Choroid plexus epithelial cell (primary cell): Measurements from ENCODE around the gene CORO7.

Experiments
- DNase-seq: peaks from one replicate; pipeline ENCODE4 v3.0.0-alpha.2; 2010; ENCODE audit warnings: low read depth
- H3K4me3 ChIP-seq: 2 replicates; pipeline ENCODE4 v1.5.1; 2011; ENCODE audit warnings: low read depth, mild to moderate bottlenecking, control low read depth, low read length, moderate library complexity
- TF ChIP-seq, protein P1 (sequence below): conservative IDR thresholded peaks from 2 replicates; pipeline ENCODE4 v1.5.1; 2011; ENCODE audit warnings: low read depth, mild to moderate bottlenecking, control low read depth, inconsistent platforms, low read length, moderate library complexity

CORO7 gene

DNA sequence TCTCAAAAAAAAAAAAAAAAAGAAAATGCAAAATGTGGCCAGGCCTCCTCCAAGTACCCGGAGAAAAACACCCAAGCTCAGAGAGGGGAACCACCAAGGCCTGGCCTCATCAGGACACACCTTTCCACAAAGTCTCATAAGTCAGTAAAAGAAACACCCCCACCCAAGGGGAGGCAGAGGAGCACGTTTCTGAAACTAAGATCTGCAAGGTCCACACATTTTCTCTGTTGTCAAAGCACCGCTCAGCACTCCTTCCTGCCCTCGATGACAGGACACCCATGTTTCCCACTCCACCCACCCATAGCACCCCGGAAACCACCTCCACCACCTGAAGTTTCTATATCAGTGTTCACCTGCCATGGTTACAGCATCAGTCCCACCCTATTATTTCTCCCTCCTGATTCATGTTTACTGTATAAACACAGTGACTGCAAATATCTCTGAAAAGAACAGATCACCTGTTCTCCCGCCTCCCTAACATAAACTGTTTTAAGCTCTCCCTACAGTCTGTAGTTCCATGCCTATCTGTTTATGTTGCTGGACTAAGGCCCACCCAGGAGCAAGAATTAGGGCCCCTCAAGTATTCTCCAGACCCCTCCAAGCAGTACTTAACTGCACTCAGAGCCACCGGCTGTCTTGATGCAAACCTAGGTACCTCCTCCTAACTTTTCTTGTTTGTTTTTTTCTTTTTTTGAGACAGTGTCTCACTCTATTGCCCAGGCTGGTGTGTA is 2.0 kb downstream of the CORO7 start:
- TF ChIP-seq, protein P1, sequence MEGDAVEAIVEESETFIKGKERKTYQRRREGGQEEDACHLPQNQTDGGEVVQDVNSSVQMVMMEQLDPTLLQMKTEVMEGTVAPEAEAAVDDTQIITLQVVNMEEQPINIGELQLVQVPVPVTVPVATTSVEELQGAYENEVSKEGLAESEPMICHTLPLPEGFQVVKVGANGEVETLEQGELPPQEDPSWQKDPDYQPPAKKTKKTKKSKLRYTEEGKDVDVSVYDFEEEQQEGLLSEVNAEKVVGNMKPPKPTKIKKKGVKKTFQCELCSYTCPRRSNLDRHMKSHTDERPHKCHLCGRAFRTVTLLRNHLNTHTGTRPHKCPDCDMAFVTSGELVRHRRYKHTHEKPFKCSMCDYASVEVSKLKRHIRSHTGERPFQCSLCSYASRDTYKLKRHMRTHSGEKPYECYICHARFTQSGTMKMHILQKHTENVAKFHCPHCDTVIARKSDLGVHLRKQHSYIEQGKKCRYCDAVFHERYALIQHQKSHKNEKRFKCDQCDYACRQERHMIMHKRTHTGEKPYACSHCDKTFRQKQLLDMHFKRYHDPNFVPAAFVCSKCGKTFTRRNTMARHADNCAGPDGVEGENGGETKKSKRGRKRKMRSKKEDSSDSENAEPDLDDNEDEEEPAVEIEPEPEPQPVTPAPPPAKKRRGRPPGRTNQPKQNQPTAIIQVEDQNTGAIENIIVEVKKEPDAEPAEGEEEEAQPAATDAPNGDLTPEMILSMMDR: no peak
- DNase-seq: no peak
- H3K4me3 ChIP-seq: no peak overlapping the region

DNA sequence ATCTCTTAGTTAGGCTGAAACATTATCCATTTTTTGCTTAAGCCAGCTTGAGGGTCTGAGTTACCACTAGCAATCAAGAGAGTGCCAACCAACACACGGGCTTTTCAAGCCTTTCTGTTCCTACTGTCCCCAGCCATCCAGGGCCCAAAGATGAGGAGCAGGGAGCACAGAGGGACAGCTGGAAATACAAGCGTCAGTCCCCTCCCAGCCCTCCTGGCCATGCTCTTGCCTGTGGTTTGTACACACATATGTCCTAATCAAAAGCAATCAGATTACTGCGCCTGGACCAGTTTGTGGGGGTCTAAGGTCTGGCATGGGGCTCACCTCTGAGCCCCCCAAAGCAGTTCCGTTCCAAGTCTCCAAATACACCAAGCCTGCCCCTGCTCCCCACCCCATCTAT is 3.5 kb downstream of the CORO7 start:
- TF ChIP-seq, protein P1: no peak
- no peak overlapping the region for H3K4me3 ChIP-seq
- DNase-seq: no peak

DNA sequence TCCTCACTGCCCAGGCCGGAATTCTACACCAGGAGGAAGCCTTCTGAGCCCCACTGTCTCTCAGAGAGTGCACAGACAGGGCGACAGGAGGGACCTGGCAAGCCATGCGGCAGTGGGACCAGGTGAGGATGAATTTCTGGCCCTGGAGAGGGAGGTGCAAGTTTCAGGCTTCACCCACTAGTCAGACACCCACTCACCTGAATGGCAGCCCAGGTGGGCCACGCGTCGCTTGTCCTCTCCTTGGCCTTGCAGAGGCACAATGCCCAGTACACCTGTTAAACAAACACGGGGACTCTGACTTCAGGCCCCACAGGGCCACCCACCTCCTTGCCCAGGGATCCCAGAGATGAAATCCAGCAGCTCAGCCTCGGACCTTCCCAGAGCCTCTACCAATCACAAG is 4.2 kb downstream of the CORO7 start:
- DNase-seq: no peak
- no peak overlapping the region for H3K4me3 ChIP-seq
- TF ChIP-seq, protein P1: no peak

DNA sequence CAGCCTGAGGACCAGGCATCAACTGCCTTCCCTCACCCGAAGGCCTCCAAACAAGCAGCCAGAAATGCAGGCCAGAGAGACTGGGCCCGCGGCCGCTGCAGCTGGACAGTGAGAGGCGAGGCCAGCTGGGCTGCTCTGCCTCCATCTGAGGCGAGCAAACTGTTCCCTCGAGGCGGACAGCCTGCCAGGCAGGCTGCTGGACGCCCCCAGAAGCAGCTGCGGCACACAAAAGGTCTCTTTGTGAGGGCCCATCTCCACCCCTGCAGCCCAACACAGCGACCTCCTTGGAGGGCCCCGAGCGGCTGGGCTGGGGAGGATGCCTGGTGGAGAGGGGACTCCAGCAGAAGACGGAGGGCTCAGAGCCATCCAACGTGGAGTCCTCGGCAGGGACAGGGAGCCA is 4.7 kb downstream of the CORO7 start:
- TF ChIP-seq, protein P1: no peak
- DNase-seq: peak; percentile 37
- no peak overlapping the region for H3K4me3 ChIP-seq

DNA sequence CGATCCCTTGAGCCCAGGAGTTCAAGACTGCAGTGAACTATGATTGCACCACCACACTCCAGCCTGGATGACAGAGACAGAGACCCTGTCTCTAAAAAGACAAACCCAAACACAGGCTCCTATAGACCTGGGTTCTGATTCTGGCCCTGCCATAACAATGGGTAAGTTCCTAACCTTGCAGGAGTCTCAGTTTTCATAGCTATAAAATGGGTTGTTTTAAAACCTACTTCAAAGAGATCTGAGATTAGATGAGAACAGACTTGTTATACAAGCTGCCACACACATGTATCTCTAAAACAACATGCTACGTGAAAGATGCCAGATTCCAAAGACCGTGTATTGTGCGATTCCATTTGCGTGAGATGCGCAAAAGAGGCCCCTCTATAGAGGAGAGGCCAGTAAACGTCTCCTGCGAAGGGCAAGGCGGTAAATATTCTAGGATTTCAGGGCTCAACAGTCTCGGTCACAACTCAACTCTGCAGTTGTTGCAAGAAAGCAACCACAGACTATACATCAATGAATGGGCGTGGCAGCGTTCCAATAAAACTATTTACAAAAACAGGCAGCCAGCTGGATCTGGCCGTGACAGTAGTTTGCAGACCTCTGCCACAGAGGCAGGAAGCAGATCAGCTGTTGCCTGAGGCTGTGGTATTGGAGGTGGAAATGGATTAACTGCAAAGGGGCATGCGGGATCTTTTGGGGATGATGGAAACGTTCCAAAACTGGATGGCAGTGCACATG is 5.9 kb downstream of the CORO7 start:
- TF ChIP-seq, protein P1: no peak
- DNase-seq: peak; percentile 96
- H3K4me3 ChIP-seq: no peak overlapping the region

DNA sequence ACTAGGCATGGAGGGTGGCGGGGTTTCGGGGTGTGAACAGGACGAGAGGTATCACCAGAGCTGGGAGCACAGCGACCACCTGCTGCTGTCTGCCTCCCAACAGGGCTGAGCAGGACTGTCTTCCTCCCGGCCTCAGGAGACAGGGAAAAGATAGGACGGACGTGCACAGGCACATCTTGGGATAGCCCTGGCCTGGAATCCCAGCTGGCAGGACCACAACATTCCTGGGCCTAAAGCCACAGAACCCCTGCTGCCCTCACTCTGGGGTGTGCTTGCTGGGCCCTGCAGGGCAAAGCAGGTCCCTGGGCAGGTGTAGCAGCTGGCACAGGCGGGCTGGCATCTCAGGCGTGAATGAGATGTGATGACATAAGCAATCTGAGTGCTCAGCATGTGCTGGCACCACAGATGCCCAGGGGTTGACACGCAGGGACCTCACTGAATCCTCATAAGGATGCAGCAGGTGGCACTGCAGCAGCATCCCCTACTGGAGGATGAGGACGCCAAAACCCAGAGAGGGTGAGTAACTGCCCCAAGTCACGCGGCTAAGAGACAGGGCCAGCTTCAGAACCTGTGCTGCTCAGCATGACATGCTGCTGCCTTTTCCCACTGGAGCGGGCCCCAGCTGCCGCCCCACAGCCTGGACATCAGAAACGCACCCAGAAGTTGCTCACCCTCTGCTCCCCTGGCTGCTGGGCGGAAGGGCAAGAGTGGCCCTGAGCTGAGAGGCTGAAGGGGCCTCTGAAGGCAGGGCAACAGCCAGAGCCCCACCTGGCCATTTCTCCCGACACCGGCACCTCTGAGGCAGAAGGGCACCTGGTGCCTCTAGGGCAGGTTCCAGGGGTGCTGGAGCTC is 7.1 kb downstream of the CORO7 start:
- TF ChIP-seq, protein P1: no peak
- no peak for DNase-seq
- H3K4me3 ChIP-seq: no peak overlapping the region
